Neuron (in vitro differentiated cells): ENCODE results near the gene ROBO1.

Experiments used
- H2AFZ ChIP-seq: one replicate; pipeline ENCODE4 v1.6.1; 2013; ENCODE audit warnings: low read depth, mild to moderate bottlenecking, inconsistent platforms, low read length, moderate library complexity
- H3K27me3 ChIP-seq: one replicate; pipeline ENCODE4 v1.6.1; 2013; ENCODE audit warnings: low read length; ENCODE audit not compliant: insufficient read depth
- H3K36me3 ChIP-seq: one replicate; pipeline ENCODE4 v1.6.1; 2013; ENCODE audit warnings: low read length; ENCODE audit not compliant: insufficient read depth
- H3K4me1 ChIP-seq: one replicate; pipeline ENCODE4 v1.6.1; 2013; ENCODE audit warnings: low read length; ENCODE audit not compliant: insufficient read depth
- H3K4me3 ChIP-seq: 2 replicates; pipeline ENCODE4 v1.5.1; 2013; ENCODE audit warnings: mild to moderate bottlenecking, low read length, moderate library complexity
- H3K9me3 ChIP-seq: one replicate; pipeline ENCODE4 v1.6.1; 2013; ENCODE audit warnings: low read length

ROBO1 gene

GRCh38 chr3:79040701-79041100 lies 727.1 kb downstream of the ROBO1 start:
- no peaks in the 10 kb centered on the region for H3K36me3 ChIP-seq
- no peaks in the 10 kb centered on the region for H3K4me1 ChIP-seq
- no peak overlapping the region for H3K4me3 ChIP-seq
- H3K9me3 ChIP-seq: no peaks in the 10 kb centered on the region
- H3K27me3 ChIP-seq: no peaks in the 10 kb centered on the region
- no peak overlapping the region for H2AFZ ChIP-seq

- no peak overlapping the region for H2AFZ ChIP-seq
- H3K27me3 ChIP-seq: no peaks in the 10 kb centered on the region
- no peak overlapping the region for H3K4me3 ChIP-seq
- H3K36me3 ChIP-seq: no peaks in the 10 kb centered on the region
- H3K4me1 ChIP-seq: no peaks in the 10 kb centered on the region
- H3K9me3 ChIP-seq: no peaks in the 10 kb centered on the region
These were observed 727.7 kb downstream of the ROBO1 start for GRCh38 chr3:79040091-79040490.

- H3K4me3 ChIP-seq: no peak overlapping the region
- H3K27me3 ChIP-seq: no peaks in the 10 kb centered on the region
- no peaks in the 10 kb centered on the region for H3K9me3 ChIP-seq
- no peak overlapping the region for H2AFZ ChIP-seq
- H3K36me3 ChIP-seq: no peaks in the 10 kb centered on the region
- no peaks in the 10 kb centered on the region for H3K4me1 ChIP-seq
These were observed 728.6 kb downstream of the ROBO1 start for GRCh38 chr3:79039192-79039591.

- Histone ChIP-seq H3K9me3 (no peaks in the 10 kb centered on the region), H3K4me3 (no peak overlapping the region), H2AFZ (no peak overlapping the region), H3K4me1 (no peaks in the 10 kb centered on the region), H3K36me3 (no peaks in the 10 kb centered on the region), H3K27me3 (no peaks in the 10 kb centered on the region)
These were observed 729.2 kb downstream of the ROBO1 start for GRCh38 chr3:79038636-79039035.

- no peaks in the 10 kb centered on the region for H3K36me3 ChIP-seq
- H3K27me3 ChIP-seq: no peaks in the 10 kb centered on the region
- H3K9me3 ChIP-seq: no peaks in the 10 kb centered on the region
- H3K4me1 ChIP-seq: no peaks in the 10 kb centered on the region
- no peak overlapping the region for H3K4me3 ChIP-seq
- no peak overlapping the region for H2AFZ ChIP-seq
These were observed 729.7 kb downstream of the ROBO1 start for GRCh38 chr3:79038057-79038456.

GRCh38 chr3:79032686-79033318 lies 735.0 kb downstream of the ROBO1 start:
- H3K4me3 ChIP-seq: no peak overlapping the region
- H3K4me1 ChIP-seq: no peaks in the 10 kb centered on the region
- no peak overlapping the region for H2AFZ ChIP-seq
- H3K36me3 ChIP-seq: no peaks in the 10 kb centered on the region
- no peaks in the 10 kb centered on the region for H3K27me3 ChIP-seq
- H3K9me3 ChIP-seq: no peaks in the 10 kb centered on the region

GRCh38 chr3:79030157-79030556 lies 737.6 kb downstream of the ROBO1 start:
- no peaks in the 10 kb centered on the region for H3K9me3 ChIP-seq
- H3K36me3 ChIP-seq: no peaks in the 10 kb centered on the region
- no peaks in the 10 kb centered on the region for H3K4me1 ChIP-seq
- no peak overlapping the region for H2AFZ ChIP-seq
- H3K4me3 ChIP-seq: no peak overlapping the region
- no peaks in the 10 kb centered on the region for H3K27me3 ChIP-seq

- Histone ChIP-seq H3K9me3 (no peaks in the 10 kb centered on the region), H2AFZ (no peak overlapping the region), H3K4me1 (no peaks in the 10 kb centered on the region), H3K36me3 (no peaks in the 10 kb centered on the region), H3K4me3 (no peak overlapping the region), H3K27me3 (no peaks in the 10 kb centered on the region)
These were observed 738.9 kb downstream of the ROBO1 start for GRCh38 chr3:79028916-79029315.

- Histone ChIP-seq H3K4me1 (no peaks in the 10 kb centered on the region), H2AFZ (no peak overlapping the region), H3K27me3 (no peaks in the 10 kb centered on the region), H3K9me3 (no peaks in the 10 kb centered on the region), H3K36me3 (no peaks in the 10 kb centered on the region), H3K4me3 (no peak overlapping the region)
These were observed 740.2 kb downstream of the ROBO1 start for GRCh38 chr3:79027593-79027992.

GRCh38 chr3:79019924-79020173 lies 747.9 kb downstream of the ROBO1 start:
- peak overlapping the region; percentile 97 for H3K4me3 ChIP-seq
- no peaks in the 10 kb centered on the region for H3K9me3 ChIP-seq
- H3K36me3 ChIP-seq: no peaks in the 10 kb centered on the region
- H3K27me3 ChIP-seq: no peaks in the 10 kb centered on the region
- peaks cover 24% of the 10 kb centered on the region for H3K4me1 ChIP-seq
- H2AFZ ChIP-seq: peak overlapping the region; percentile 71

GRCh38 chr3:79019137-79019923 lies 748.5 kb downstream of the ROBO1 start:
- peaks cover 25% of the 10 kb centered on the region for H3K4me1 ChIP-seq
- H3K9me3 ChIP-seq: no peaks in the 10 kb centered on the region
- H3K4me3 ChIP-seq: peak overlapping the region; percentile 97
- no peaks in the 10 kb centered on the region for H3K36me3 ChIP-seq
- no peaks in the 10 kb centered on the region for H3K27me3 ChIP-seq
- peak overlapping the region; percentile 71 for H2AFZ ChIP-seq

GRCh38 chr3:79018671-79019136 lies 749.1 kb downstream of the ROBO1 start:
- H2AFZ ChIP-seq: peak overlapping the region; percentile 71
- peaks cover 27% of the 10 kb centered on the region for H3K4me1 ChIP-seq
- peak overlapping the region; percentile 97 for H3K4me3 ChIP-seq
- H3K9me3 ChIP-seq: no peaks in the 10 kb centered on the region
- no peaks in the 10 kb centered on the region for H3K27me3 ChIP-seq
- H3K36me3 ChIP-seq: no peaks in the 10 kb centered on the region

- Histone ChIP-seq H3K9me3 (no peaks in the 10 kb centered on the region), H3K36me3 (no peaks in the 10 kb centered on the region), H3K4me3 (peak overlapping the region; percentile 97), H2AFZ (peak overlapping the region; percentile 53), H3K4me1 (peaks cover 31% of the 10 kb centered on the region), H3K27me3 (no peaks in the 10 kb centered on the region)
These were observed 749.5 kb downstream of the ROBO1 start for GRCh38 chr3:79018265-79018664.
